Chondrocyte (in vitro differentiated cells): ENCODE measurements around the gene ARRDC2. TPM values are rescaled to one million over a fixed set of nuclear protein-coding genes. Genes with fewer than 3 reads are reported as not detected.
A peak's percentile ranks its signal among the peaks of the same experiment; 100 is the strongest.

Experiments used
- DNase-seq: peaks from one replicate; pipeline ENCODE4 v3.0.0; 2021; ENCODE audit warnings: mixed read lengths, low spot score
- H3K27ac Mint-ChIP-seq: one replicate; pipeline ENCODE4 v1.8.0; 2021; ENCODE audit warnings: mild to moderate bottlenecking, moderate library complexity, mixed read lengths; ENCODE audit not compliant: unreplicated experiment
- H3K27me3 Mint-ChIP-seq: 2 replicates; pipeline ENCODE4 v1.8.0; 2021; ENCODE audit warnings: low read depth, mixed read lengths
- H3K36me3 Mint-ChIP-seq: 2 replicates; pipeline ENCODE4 v1.8.0; 2021; ENCODE audit warnings: low read depth, mixed read lengths
- H3K4me1 Mint-ChIP-seq: 2 replicates; pipeline ENCODE4 v1.8.0; 2021; ENCODE audit warnings: low read depth, mild to moderate bottlenecking, mixed read lengths
- H3K4me3 Mint-ChIP-seq: one replicate; pipeline ENCODE4 v1.8.0; 2021; ENCODE audit warnings: mild to moderate bottlenecking, moderate library complexity, mixed read lengths; ENCODE audit not compliant: unreplicated experiment
- H3K9me3 Mint-ChIP-seq: 2 replicates; pipeline ENCODE4 v1.8.0; 2021; ENCODE audit warnings: low read depth, mixed read lengths
- total RNA-seq: library from RNA; stranded (reverse); gene quantifications from 3 replicates; pipeline ENCODE4 v1.2.1, GENCODE V29; 2021
- TF ChIP-seq, protein P1 (sequence below): fragments of 200-600 bp; sonication (generic); IDR thresholded peaks from 2 replicates; pipeline ENCODE4 v1.5.0; 2021; ENCODE audit warnings: antibody characterized with exemption, mild to moderate bottlenecking, moderate library complexity

Gene ARRDC2
- total RNA-seq, 1 donor from 2014 or later: 19.8 TPM

DNA sequence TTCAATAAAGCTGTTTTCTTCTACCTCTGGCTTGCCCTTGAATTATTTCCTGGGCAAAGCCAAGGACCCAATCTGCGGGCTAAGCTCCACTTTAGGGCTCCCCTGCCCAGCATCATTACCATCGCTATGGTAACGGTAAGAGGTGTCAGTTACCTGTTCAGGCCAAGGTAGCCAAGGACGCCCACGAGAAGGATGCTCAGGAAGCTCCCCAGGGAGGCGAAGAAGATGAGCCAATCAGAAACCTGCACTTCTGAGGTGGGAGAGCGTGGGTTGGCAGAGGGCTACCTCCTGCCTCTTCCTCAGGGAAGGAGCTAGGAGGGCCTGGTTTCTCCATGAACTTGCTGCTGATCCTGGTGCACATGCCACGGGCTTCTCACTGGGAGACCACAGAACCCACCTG lies 54.1 kb downstream of the ARRDC2 start:
- no peak overlapping the region for H3K27ac Mint-ChIP-seq
- peaks cover 2% of the 10 kb centered on the region for H3K27me3 Mint-ChIP-seq
- no peak for DNase-seq
- peaks cover 11% of the 10 kb centered on the region for H3K4me1 Mint-ChIP-seq
- no peak overlapping the region for H3K4me3 Mint-ChIP-seq
- TF ChIP-seq, protein P1, sequence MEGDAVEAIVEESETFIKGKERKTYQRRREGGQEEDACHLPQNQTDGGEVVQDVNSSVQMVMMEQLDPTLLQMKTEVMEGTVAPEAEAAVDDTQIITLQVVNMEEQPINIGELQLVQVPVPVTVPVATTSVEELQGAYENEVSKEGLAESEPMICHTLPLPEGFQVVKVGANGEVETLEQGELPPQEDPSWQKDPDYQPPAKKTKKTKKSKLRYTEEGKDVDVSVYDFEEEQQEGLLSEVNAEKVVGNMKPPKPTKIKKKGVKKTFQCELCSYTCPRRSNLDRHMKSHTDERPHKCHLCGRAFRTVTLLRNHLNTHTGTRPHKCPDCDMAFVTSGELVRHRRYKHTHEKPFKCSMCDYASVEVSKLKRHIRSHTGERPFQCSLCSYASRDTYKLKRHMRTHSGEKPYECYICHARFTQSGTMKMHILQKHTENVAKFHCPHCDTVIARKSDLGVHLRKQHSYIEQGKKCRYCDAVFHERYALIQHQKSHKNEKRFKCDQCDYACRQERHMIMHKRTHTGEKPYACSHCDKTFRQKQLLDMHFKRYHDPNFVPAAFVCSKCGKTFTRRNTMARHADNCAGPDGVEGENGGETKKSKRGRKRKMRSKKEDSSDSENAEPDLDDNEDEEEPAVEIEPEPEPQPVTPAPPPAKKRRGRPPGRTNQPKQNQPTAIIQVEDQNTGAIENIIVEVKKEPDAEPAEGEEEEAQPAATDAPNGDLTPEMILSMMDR: no peak
- H3K36me3 Mint-ChIP-seq: no peaks in the 10 kb centered on the region
- no peaks in the 10 kb centered on the region for H3K9me3 Mint-ChIP-seq

DNA sequence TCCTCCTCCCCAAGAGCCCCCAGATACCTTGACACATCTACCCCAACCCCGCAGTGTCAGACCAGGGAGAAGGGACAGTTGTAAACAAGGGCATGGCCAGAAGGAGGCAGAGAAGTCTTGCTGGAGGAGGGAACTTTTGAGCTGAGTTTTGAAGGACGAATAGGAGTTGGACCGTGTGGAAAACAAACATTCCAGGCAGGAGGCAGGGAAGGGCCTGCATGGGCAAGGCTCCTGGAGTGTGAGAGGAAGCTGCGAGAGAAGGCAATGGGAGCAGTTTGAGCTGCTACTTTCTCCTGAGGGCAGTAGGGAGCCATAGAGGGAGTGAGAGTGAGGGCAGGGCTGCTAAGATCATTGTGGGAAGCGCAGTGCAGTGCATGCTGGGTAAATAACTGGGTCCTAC lies 55.5 kb downstream of the ARRDC2 start:
- Mint-ChIP-seq H3K27ac (no peak overlapping the region), H3K36me3 (no peaks in the 10 kb centered on the region), H3K27me3 (peaks cover 3% of the 10 kb centered on the region), H3K4me1 (peaks cover 3% of the 10 kb centered on the region), H3K9me3 (no peaks in the 10 kb centered on the region), H3K4me3 (no peak overlapping the region)
- no peak for DNase-seq
- TF ChIP-seq, protein P1: peak; percentile 69

Other genes with a start within 250 kb of the ARRDC2 start
- not detected in 3 replicates for gene B3GNT3, start 213.0 kb upstream of the ARRDC2 start, total RNA-seq
- not detected in 3 replicates for gene INSL3, start 186.7 kb upstream of the ARRDC2 start, total RNA-seq
- gene JAK3, start 160.2 kb upstream of the ARRDC2 start, total RNA-seq: 2.3 to 7.7 TPM (median 6.9 TPM) in 3 replicates
- gene RPL18A, start 148.3 kb upstream of the ARRDC2 start, total RNA-seq: 1,165 to 1,501 TPM (median 1,234 TPM) in 3 replicates
- gene SLC5A5, start 136.2 kb upstream of the ARRDC2 start, total RNA-seq: not detected in 3 replicates
- gene CCDC124, start 75.2 kb upstream of the ARRDC2 start, total RNA-seq: 71.9 to 94.6 TPM (median 77.4 TPM) in 3 replicates
- 0.31 TPM in 1 of 3 replicates, not detected in the others for gene KCNN1, start 41.1 kb upstream of the ARRDC2 start, total RNA-seq
- not detected in 3 replicates for gene IL12RB1, start 78.8 kb downstream of the ARRDC2 start, total RNA-seq
- gene MAST3, start 89.6 kb downstream of the ARRDC2 start, total RNA-seq: 9.7 to 10.1 TPM (median 10.0 TPM) in 3 replicates
- 67.6 to 96.3 TPM (median 73.1 TPM) in 3 replicates for gene PIK3R2, start 145.0 kb downstream of the ARRDC2 start, total RNA-seq
- gene IFI30, start 165.6 kb downstream of the ARRDC2 start, total RNA-seq: 0.33 to 2.1 TPM (median 1.7 TPM) in 3 replicates
- gene MPV17L2, start 185.0 kb downstream of the ARRDC2 start, total RNA-seq: 10.9 to 14.2 TPM (median 12.8 TPM) in 3 replicates
- 3.4 to 6.1 TPM (median 3.8 TPM) in 3 replicates for gene RAB3A, start 195.9 kb downstream of the ARRDC2 start, total RNA-seq
- gene PDE4C, start 218.3 kb downstream of the ARRDC2 start, total RNA-seq: 2.9 to 3.4 TPM in 2 of 3 replicates, not detected in the other